Trophoblast cell (in vitro differentiated cells and primary cell): ENCODE results near the gene TOMM40L.

Source experiments
- DNase-seq, 2 donors: peaks; one replicate each; pipeline ENCODE4 v3.0.0-alpha.2; 2016
- H2AFZ ChIP-seq: 2 replicates; pipeline ENCODE4 v1.6.1; 2013; ENCODE audit warnings: low read length, moderate library complexity, mild to moderate bottlenecking; ENCODE audit not compliant: insufficient read depth, poor library complexity
- H2AK5ac ChIP-seq: 2 replicates; pipeline ENCODE4 v1.6.1; 2013; ENCODE audit warnings: mild to moderate bottlenecking, low read length
- H2BK120ac ChIP-seq: 2 replicates; pipeline ENCODE4 v1.6.1; 2013; ENCODE audit warnings: low read length, mild to moderate bottlenecking, moderate library complexity; ENCODE audit not compliant: insufficient read depth, poor library complexity
- H2BK12ac ChIP-seq: 2 replicates; pipeline ENCODE4 v1.6.1; 2013; ENCODE audit warnings: mild to moderate bottlenecking, low read length, moderate library complexity
- H2BK5ac ChIP-seq: 2 replicates; pipeline ENCODE4 v1.6.1; 2013; ENCODE audit warnings: low read length, low read depth, moderate library complexity, mild to moderate bottlenecking; ENCODE audit not compliant: poor library complexity
- H3K14ac ChIP-seq: 2 replicates; pipeline ENCODE4 v1.6.1; 2013; ENCODE audit warnings: mild to moderate bottlenecking, low read length
- H3K18ac ChIP-seq: 2 replicates; pipeline ENCODE4 v1.6.1; 2013; ENCODE audit warnings: mild to moderate bottlenecking, low read length
- H3K23ac ChIP-seq: 2 replicates; pipeline ENCODE4 v1.6.1; 2013; ENCODE audit warnings: low read length
- H3K27ac ChIP-seq: 2 replicates; pipeline ENCODE4 v1.5.1; 2013; ENCODE audit warnings: low read depth, mild to moderate bottlenecking, inconsistent platforms, low read length, moderate library complexity
- H3K27me3 ChIP-seq: 2 replicates; pipeline ENCODE4 v1.6.1; 2013; ENCODE audit warnings: inconsistent platforms, mild to moderate bottlenecking, low read length, moderate library complexity; ENCODE audit not compliant: insufficient read depth
- H3K36me3 ChIP-seq, 2 experiments: 1 replicate in 1 of 2; 2 replicates in 1 of 2; pipeline ENCODE4 v1.6.1; 2013; ENCODE audit warnings: low read length in 2 of 2, mild to moderate bottlenecking in 2 of 2, moderate library complexity in 1 of 2; ENCODE audit not compliant: insufficient read depth in 2 of 2, control insufficient read depth in 1 of 2
- H3K4ac ChIP-seq: 2 replicates; pipeline ENCODE4 v1.6.1; 2013; ENCODE audit warnings: low read depth, mild to moderate bottlenecking, low read length, moderate library complexity
- H3K4me1 ChIP-seq, 2 experiments: 1 replicate in 1 of 2; 2 replicates in 1 of 2; pipeline ENCODE4 v1.6.1; 2013; ENCODE audit warnings: low read length in 2 of 2, mild to moderate bottlenecking in 2 of 2, moderate library complexity in 1 of 2; ENCODE audit not compliant: insufficient read depth in 2 of 2, control insufficient read depth in 1 of 2
- H3K4me2 ChIP-seq: 2 replicates; pipeline ENCODE4 v1.6.1; 2013; ENCODE audit warnings: inconsistent platforms, mild to moderate bottlenecking, low read length, moderate library complexity
- H3K4me3 ChIP-seq: 2 replicates; pipeline ENCODE4 v1.5.1; 2013; ENCODE audit warnings: mild to moderate bottlenecking, low read depth, low read length, inconsistent platforms
- H3K79me1 ChIP-seq: one replicate; pipeline ENCODE4 v1.6.1; 2013; ENCODE audit warnings: low read length
- H3K79me2 ChIP-seq: 2 replicates; pipeline ENCODE4 v1.6.1; 2013; ENCODE audit warnings: low read length, mild to moderate bottlenecking; ENCODE audit not compliant: control insufficient read depth, insufficient read depth, poor library complexity
- H3K9ac ChIP-seq: 2 replicates; pipeline ENCODE4 v1.6.1; 2013; ENCODE audit warnings: mild to moderate bottlenecking, low read length
- H3K9me3 ChIP-seq: 2 replicates; pipeline ENCODE4 v1.6.1; 2013; ENCODE audit warnings: low read depth, mild to moderate bottlenecking, control low read depth, inconsistent platforms, low read length; ENCODE audit not compliant: insufficient read depth
- H4K12ac ChIP-seq: 2 replicates; pipeline ENCODE4 v1.6.1; 2013; ENCODE audit warnings: low read depth, mild to moderate bottlenecking, low read length, moderate library complexity
- H4K8ac ChIP-seq: 2 replicates; pipeline ENCODE4 v1.6.1; 2013; ENCODE audit warnings: low read depth, mild to moderate bottlenecking, low read length, moderate library complexity
- H4K91ac ChIP-seq: one replicate; pipeline ENCODE4 v1.6.1; 2013; ENCODE audit warnings: low read depth, mild to moderate bottlenecking, low read length, moderate library complexity
- WGBS: extraction: QIAGEN DNeasy Blood & Tissue Kit; methylation state at CpG from one replicate; pipeline ENCODE4 v1.1.7; 2013; ENCODE audit warnings: missing lambda C conversion rate; ENCODE audit not compliant: insufficient read length, insufficient coverage; ENCODE audit errors: extremely low coverage; 5-methylcytosine and 5-hydroxymethylcytosine counted together

Gene TOMM40L

DNA sequence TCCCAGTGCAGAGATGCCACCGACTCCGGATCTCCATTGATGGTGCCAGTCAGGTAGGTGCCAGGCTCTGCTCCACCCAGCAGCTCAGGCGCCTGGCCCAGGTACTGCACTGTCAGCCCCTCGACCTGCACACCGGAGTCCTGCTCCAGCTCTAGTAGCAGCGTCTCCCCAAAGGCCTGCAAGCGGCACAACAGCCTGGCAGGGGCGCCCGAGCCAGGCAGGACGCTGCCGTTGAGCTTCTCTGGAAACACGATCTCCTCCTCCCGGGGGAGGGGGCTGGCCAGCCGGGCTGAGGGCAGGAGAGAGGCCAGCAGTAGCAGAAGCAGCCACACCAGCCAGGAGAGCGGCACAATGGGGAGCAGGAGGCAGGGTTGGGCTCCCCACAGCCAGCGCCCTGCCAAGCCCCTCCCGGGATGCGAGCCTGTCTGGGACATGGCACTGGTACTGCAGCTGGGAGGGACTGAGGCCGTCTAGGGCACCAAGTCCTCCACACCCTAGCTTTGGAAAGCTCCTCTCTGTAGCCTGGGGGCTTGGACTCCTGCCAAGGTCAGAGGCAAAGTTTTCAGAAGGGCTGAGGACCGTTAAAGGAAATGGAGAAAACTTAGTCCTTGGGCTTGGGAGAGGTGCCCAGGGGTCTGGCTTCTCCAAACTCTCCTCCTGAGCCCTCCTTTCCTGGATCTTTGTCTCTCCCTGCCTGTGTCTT, 27.5 kb upstream of the TOMM40L start:
- Histone ChIP-seq H3K14ac (peak overlapping the region; percentile 33), H3K9ac (no peak overlapping the region), H3K79me1 (peaks cover 14% of the 10 kb centered on the region), H2AK5ac (no peak overlapping the region), H3K27me3 (no peaks in the 10 kb centered on the region), H3K18ac (no peak overlapping the region), H4K8ac (peak overlapping the region; percentile 64), H4K91ac (no peak overlapping the region), H2BK5ac (no peak overlapping the region), H2BK12ac (peak overlapping the region; percentile 70), H2AFZ (peak overlapping the region; percentile 58), H2BK120ac (no peak overlapping the region), H3K36me3 (no peaks in the 10 kb centered on the region), H4K12ac (no peak overlapping the region), H3K79me2 (peaks cover 6% of the 10 kb centered on the region), H3K23ac (no peak overlapping the region), H3K4me3 (no peak overlapping the region), H3K9me3 (no peaks in the 10 kb centered on the region), H3K27ac (no peak overlapping the region), H3K4me2 (no peak overlapping the region), H3K4me1 (peaks cover 27 to 29% of the 10 kb centered on the region in 2 experiments), H3K4ac (no peak overlapping the region)
- WGBS = no CpG with 5 or more reads among the region's 20 CpGs
- DNase-seq = peak in 1 of 2 donors; percentile 33

DNA sequence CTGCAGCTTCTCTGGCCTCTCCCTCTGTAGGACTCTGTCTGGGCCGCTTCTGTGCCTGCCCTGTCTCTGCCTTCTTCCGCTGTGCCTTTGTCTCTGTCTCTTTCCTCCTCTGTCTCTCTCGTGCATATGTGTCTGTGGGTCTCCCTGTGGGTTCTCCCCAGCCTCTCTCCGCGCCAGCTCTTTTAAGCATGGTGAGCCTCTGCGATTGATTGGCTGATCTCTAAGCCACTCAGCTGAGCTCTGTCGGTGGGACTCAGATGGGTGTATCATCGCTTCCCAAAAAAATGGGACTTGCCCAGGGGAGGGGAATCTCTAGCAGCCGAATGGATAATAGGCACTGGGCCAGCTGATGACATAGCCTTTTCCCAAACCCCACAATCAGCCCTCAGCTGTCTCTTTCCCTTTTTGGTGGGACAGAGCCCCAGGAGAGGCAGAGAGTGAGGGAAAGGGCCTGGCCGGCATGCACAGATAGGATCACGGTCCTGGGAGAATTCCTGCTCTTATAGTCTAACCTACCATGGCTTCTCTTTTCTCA, 26.9 kb upstream of the TOMM40L start, which contains the start of gene ADAMTS4:
Gene ADAMTS4, minus strand, starts transcription at position 158 of the 535 bp plus-strand sequence. CDS start 427 bp downstream, outside the sequence.
- Histone ChIP-seq H3K79me1 (peaks cover 14% of the 10 kb centered on the region), H3K4me1 (peaks cover 27 to 31% of the 10 kb centered on the region in 2 experiments), H2AFZ (peak within 1 kb of the TSS; percentile 58), H4K12ac (no peak within 1 kb of the TSS), H4K91ac (no peak within 1 kb of the TSS), H2AK5ac (no peak within 1 kb of the TSS), H3K4me3 (no peak within 1 kb of the TSS), H3K27ac (no peak within 1 kb of the TSS), H2BK12ac (peak within 1 kb of the TSS; percentile 70), H2BK120ac (no peak within 1 kb of the TSS), H3K9ac (no peak within 1 kb of the TSS), H3K27me3 (no peaks in the 10 kb centered on the region), H3K18ac (no peak within 1 kb of the TSS), H3K4me2 (no peak within 1 kb of the TSS), H3K79me2 (peaks cover 6% of the 10 kb centered on the region), H3K23ac (no peak within 1 kb of the TSS), H3K36me3 (peaks cover 2 to 4% of the 10 kb centered on the region in 2 experiments), H3K14ac (peak within 1 kb of the TSS; percentile 33), H2BK5ac (no peak within 1 kb of the TSS), H3K9me3 (no peaks in the 10 kb centered on the region), H3K4ac (no peak within 1 kb of the TSS), H4K8ac (peak within 1 kb of the TSS; percentile 64)
- no peak for DNase-seq
- WGBS = no CpG with 5 or more reads among the region's 11 CpGs

DNA sequence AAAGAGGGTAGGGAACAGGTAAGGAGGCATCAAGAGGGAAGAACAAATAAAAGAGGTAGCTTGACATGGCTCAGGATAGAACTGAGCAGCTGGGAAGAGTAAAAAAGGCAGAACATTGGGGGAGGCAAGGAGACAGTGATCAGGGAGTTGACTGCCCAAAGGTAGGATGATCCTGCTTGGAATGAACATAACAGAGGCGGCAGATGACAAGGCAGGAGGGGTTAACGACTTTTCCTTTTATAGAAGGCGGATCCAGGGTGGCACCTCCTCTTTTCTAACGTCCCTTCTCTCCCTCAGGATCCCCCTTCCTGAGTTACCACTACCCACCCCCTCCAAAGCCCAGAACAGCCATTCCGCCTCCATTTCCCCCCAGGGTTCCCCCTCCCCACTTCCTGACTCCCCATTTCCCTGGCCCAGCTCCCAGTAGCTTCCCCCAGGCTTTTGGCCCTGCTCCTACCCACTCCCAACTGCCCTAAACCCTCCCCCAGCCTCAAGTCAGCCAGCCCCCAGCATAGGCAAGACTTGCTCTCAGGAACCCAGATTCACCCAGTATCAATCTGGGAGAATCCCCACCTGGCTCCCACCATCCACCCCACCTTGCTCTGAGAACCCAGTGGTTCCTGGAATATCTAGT, 26.2 kb upstream of the TOMM40L start:
- Histone ChIP-seq H3K4me1 (peaks cover 27 to 31% of the 10 kb centered on the region in 2 experiments), H3K79me1 (peaks cover 14% of the 10 kb centered on the region), H3K27me3 (no peaks in the 10 kb centered on the region), H4K8ac (no peak overlapping the region), H3K18ac (no peak overlapping the region), H4K91ac (no peak overlapping the region), H3K9ac (no peak overlapping the region), H3K4ac (no peak overlapping the region), H3K4me2 (no peak overlapping the region), H4K12ac (no peak overlapping the region), H2BK5ac (no peak overlapping the region), H3K79me2 (peaks cover 6% of the 10 kb centered on the region), H2AFZ (no peak overlapping the region), H3K4me3 (no peak overlapping the region), H3K36me3 (peaks cover 2 to 4% of the 10 kb centered on the region in 2 experiments), H2AK5ac (no peak overlapping the region), H3K23ac (no peak overlapping the region), H3K9me3 (no peaks in the 10 kb centered on the region), H2BK120ac (no peak overlapping the region), H3K14ac (no peak overlapping the region), H2BK12ac (no peak overlapping the region), H3K27ac (no peak overlapping the region)
- DNase-seq = no peak
- WGBS = no CpG with 5 or more reads among the region's 5 CpGs

DNA sequence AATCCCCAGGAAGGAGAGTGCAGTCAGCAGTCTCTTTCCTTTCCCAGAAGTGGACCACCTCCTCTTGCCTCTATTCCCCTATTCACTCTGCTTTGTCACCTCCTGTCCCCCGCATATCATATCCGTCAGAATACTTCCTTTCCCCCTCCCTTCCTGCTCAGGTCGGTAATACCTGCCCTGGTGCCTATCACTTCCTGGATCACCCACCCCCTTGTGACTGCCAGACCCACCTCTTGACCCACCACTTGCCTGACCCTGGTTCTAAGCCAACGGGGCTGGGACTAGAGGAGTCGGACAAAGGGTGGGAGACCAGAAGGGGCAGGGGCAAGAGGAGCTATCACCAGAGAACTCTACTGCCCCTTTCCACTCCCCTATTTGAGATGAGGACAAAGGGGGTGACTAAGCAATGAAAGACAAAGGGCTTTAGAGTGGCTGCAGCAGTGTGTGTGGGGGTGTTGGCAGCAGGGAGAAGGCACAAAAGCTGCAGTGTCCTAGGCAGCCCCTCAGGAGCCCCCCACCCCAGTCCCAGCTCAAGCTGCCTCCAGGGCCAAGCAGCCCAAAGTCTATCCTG, 25.4 kb upstream of the TOMM40L start:
- no peak overlapping the region for H3K23ac ChIP-seq
- WGBS = no CpG with 5 or more reads among the region's 5 CpGs
- no peak for DNase-seq

More for the DNA sequence above, 25.4 kb upstream of the TOMM40L start:
- peak overlapping the region; percentile 32 for H2AFZ ChIP-seq
- H3K4me1 ChIP-seq = peaks cover 27 to 31% of the 10 kb centered on the region in 2 experiments
- no peaks in the 10 kb centered on the region for H3K27me3 ChIP-seq
- no peak overlapping the region for H3K4me3 ChIP-seq
- H4K12ac ChIP-seq = peak overlapping the region; percentile 37
- H2BK120ac ChIP-seq = peak overlapping the region; percentile 6
- H3K14ac ChIP-seq = no peak overlapping the region
- no peak overlapping the region for H3K18ac ChIP-seq
- H3K9ac ChIP-seq = no peak overlapping the region
- peak overlapping the region; percentile 80 for H4K91ac ChIP-seq
- H3K4me2 ChIP-seq = no peak overlapping the region
- no peak overlapping the region for H3K4ac ChIP-seq
- H3K27ac ChIP-seq = no peak overlapping the region
- no peak overlapping the region for H2BK12ac ChIP-seq
- peaks cover 14% of the 10 kb centered on the region for H3K79me1 ChIP-seq
- H3K79me2 ChIP-seq = peaks cover 6% of the 10 kb centered on the region
- no peak overlapping the region for H2BK5ac ChIP-seq
- H3K9me3 ChIP-seq = no peaks in the 10 kb centered on the region
- H4K8ac ChIP-seq = peak overlapping the region; percentile 97
- H3K36me3 ChIP-seq = peaks cover 2 to 4% of the 10 kb centered on the region in 2 experiments
- no peak overlapping the region for H2AK5ac ChIP-seq
